Fibroblast of lung (primary cell): ENCODE data around the gene POLR3G. TPM values are rescaled to one million over a fixed set of nuclear protein-coding genes. Genes with fewer than 3 reads are reported as not detected.
A peak's percentile ranks its signal among the peaks of the same experiment; 100 is the strongest.

Experiments used
- DNase-seq, 2 donors: peaks; one replicate each; pipeline versions ENCODE4 v3.0.0 to v3.0.0-alpha.2; 2010; ENCODE audit warnings: low read depth in 2 of 2
- H2AFZ ChIP-seq: 2 replicates; pipeline ENCODE4 v1.5.1; 2012; ENCODE audit warnings: low read length, control low read depth, inconsistent platforms
- H3K27ac ChIP-seq: 2 replicates; pipeline ENCODE4 v1.5.1; 2011; ENCODE audit warnings: low read length, control low read depth; ENCODE audit not compliant: insufficient read depth
- H3K27me3 ChIP-seq: 2 replicates; pipeline ENCODE4 v1.5.1; 2011; ENCODE audit warnings: mild to moderate bottlenecking, low read length; ENCODE audit not compliant: control insufficient read depth, insufficient read depth
- H3K36me3 ChIP-seq: 2 replicates; pipeline ENCODE4 v1.5.1; 2011; ENCODE audit warnings: low read length; ENCODE audit not compliant: control insufficient read depth, insufficient read depth
- H3K4me1 ChIP-seq: 2 replicates; pipeline ENCODE4 v1.5.1; 2011; ENCODE audit warnings: low read length; ENCODE audit not compliant: control insufficient read depth, insufficient read depth; ENCODE audit errors: extremely low read depth
- H3K4me2 ChIP-seq: 2 replicates; pipeline ENCODE4 v1.5.1; 2011; ENCODE audit warnings: low read length, control low read depth; ENCODE audit not compliant: insufficient read depth; ENCODE audit errors: extremely low read depth
- H3K4me3 ChIP-seq, 4 experiments: fragments of 200-600 bp in 1 of 4; sonication (generic) in 1 of 4; replicated peaks in 1 of 4; 2 replicates each; pipeline ENCODE4 v1.5.1; 2011 to 2016; ENCODE audit warnings: low read length in 4 of 4, low read depth in 3 of 4, mild to moderate bottlenecking in 3 of 4, control low read depth in 2 of 4, inconsistent platforms in 1 of 4, mixed read lengths in 1 of 4; ENCODE audit not compliant: insufficient read depth in 1 of 4; ENCODE audit errors: control extremely low read depth in 1 of 4
- H3K79me2 ChIP-seq: 2 replicates; pipeline ENCODE4 v1.5.1; 2012; ENCODE audit warnings: mild to moderate bottlenecking, low read length, inconsistent platforms; ENCODE audit not compliant: control insufficient read depth, insufficient read depth
- H3K9ac ChIP-seq: 2 replicates; pipeline ENCODE4 v1.5.1; 2011; ENCODE audit warnings: mild to moderate bottlenecking, low read length, control low read depth; ENCODE audit not compliant: insufficient read depth
- H3K9me3 ChIP-seq: 2 replicates; pipeline ENCODE4 v1.5.1; 2012; ENCODE audit warnings: low read depth, low read length; ENCODE audit not compliant: control insufficient read depth, insufficient read depth
- H4K20me1 ChIP-seq: 2 replicates; pipeline ENCODE4 v1.5.1; 2011; ENCODE audit warnings: low read length; ENCODE audit not compliant: control insufficient read depth, insufficient read depth; ENCODE audit errors: extremely low read depth
- EZH2 ChIP-seq: IDR thresholded peaks from 2 replicates; pipeline ENCODE4 v1.5.1; 2012; ENCODE audit warnings: low read length, control low read depth, mild to moderate bottlenecking; ENCODE audit errors: missing control alignments
- polyA plus RNA-seq, 2 donors: library from polyadenylated mRNA; depleted of rRNA in 1 of 2; stranded (reverse) in 1 of 2; unstranded in 1 of 2; fragments of >200 nt; gene quantifications; 2 replicates each; pipeline ENCODE4 v1.2.1, GENCODE V29; 2011 to 2012; ENCODE audit warnings: missing spikeins in 1 of 2
- total RNA-seq: library from RNA; depleted of rRNA; stranded (reverse); fragments of >200 nt; gene quantifications from 2 replicates; pipeline ENCODE4 v1.2.1, GENCODE V29; 2014
- TF ChIP-seq, protein P1 (sequence below), 2 donors: IDR thresholded peaks in 1 of 2; conservative IDR thresholded peaks in 1 of 2; 1 replicate in 1 of 2; 2 replicates in 1 of 2; pipeline ENCODE4 v1.5.1; 2011 to 2012; ENCODE audit warnings: low read length in 2 of 2, control low read depth in 1 of 2, inconsistent platforms in 1 of 2, low read depth in 1 of 2, mild to moderate bottlenecking in 1 of 2

The POLR3G gene
- total and polyA plus RNA-seq, 2 donors (not counting 1 experiment from before 2014, with no cell fraction given) = 5.6 to 9.1 TPM

DNA sequence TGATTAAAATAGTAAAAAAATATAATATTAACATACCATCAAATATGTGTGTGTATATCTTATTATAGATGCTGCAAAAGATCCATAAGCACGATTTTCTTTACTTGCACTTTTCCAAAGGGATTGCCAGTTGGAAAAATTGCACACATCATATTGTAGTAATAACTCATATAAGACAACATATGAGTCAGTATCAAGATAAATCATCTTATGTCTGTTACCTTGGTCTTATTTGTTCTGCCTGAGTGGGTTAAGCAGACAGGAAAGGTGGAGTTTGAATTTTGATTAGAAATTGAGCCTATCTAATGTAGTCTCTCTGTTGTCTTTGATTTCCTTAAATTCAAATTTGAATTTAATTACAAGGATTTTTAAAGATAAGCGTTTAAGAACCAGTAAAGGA is 30.1 kb downstream of the POLR3G start:
- H3K27me3 ChIP-seq = no peaks in the 10 kb centered on the region
- H3K9me3 ChIP-seq = no peaks in the 10 kb centered on the region
- no peaks in the 10 kb centered on the region for H4K20me1 ChIP-seq
- no peak overlapping the region for H3K4me3 ChIP-seq
- no peak overlapping the region for H3K9ac ChIP-seq
- no peaks in the 10 kb centered on the region for H3K4me1 ChIP-seq
- H3K79me2 ChIP-seq = no peaks in the 10 kb centered on the region
- no peak overlapping the region for H3K27ac ChIP-seq
- peak in 1 of 2 donors; percentile 25 for DNase-seq
- H3K4me2 ChIP-seq = no peak overlapping the region
- TF ChIP-seq, protein P1, sequence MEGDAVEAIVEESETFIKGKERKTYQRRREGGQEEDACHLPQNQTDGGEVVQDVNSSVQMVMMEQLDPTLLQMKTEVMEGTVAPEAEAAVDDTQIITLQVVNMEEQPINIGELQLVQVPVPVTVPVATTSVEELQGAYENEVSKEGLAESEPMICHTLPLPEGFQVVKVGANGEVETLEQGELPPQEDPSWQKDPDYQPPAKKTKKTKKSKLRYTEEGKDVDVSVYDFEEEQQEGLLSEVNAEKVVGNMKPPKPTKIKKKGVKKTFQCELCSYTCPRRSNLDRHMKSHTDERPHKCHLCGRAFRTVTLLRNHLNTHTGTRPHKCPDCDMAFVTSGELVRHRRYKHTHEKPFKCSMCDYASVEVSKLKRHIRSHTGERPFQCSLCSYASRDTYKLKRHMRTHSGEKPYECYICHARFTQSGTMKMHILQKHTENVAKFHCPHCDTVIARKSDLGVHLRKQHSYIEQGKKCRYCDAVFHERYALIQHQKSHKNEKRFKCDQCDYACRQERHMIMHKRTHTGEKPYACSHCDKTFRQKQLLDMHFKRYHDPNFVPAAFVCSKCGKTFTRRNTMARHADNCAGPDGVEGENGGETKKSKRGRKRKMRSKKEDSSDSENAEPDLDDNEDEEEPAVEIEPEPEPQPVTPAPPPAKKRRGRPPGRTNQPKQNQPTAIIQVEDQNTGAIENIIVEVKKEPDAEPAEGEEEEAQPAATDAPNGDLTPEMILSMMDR (conservative IDR thresholded peaks at IDR 0.05 in 1 of 2, IDR thresholded peaks at IDR 0.05 in 1 of 2; ENCODE audit: low read depth in 1 of 2, low read length in 2 of 2) = no peak
- TF ChIP-seq EZH2 = no peak
- no peak overlapping the region for H2AFZ ChIP-seq
- H3K36me3 ChIP-seq = no peaks in the 10 kb centered on the region

DNA sequence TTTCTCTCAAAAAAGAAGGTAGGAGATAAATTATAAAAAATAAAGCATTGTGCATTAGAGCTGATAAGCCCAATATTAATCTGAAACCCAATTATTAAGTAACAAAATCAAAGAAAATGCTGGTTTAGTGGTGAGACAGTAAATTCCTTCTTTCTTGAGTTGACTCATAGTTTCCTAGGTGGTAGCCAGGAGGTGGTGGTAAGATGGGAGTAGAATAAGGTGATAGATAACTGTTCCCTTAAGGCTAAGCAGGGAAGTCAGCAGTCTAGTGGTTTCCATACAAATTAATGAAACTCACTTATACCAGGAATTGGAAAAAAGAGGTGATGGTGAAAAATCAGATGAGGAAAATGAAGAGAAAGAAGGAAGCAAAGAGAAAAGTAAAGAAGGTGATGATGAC is 31.6 kb downstream of the POLR3G start:
- DNase-seq = peak in 1 of 2 donors; percentile 67
- TF ChIP-seq, protein P1 (conservative IDR thresholded peaks at IDR 0.05 in 1 of 2, IDR thresholded peaks at IDR 0.05 in 1 of 2; ENCODE audit: low read depth in 1 of 2, low read length in 2 of 2) = no peak
- no peak for TF ChIP-seq EZH2
- no peaks in the 10 kb centered on the region for H3K36me3 ChIP-seq

DNA sequence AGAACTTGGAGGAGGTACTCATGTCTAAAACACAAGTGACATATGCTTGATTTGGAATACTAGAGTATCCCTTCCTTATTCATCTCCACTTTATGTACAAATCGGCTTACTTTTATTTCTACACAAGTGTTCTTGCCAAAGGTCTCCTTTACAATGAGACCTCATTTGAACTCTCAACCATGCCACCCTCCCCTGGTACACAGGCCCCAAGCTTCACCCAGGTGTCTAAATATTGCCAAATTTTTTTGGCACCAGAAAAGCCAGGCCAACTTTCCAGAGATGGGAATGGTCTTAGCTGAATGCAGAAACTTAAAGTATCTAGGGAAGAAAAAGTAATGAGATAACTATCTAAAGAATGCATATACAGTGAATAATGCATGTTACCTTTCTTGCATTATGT is 35.8 kb downstream of the POLR3G start:
- no peak overlapping the region for H2AFZ ChIP-seq
- H3K4me3 ChIP-seq = no peak overlapping the region
- no peak for DNase-seq
- no peaks in the 10 kb centered on the region for H3K9me3 ChIP-seq
- H4K20me1 ChIP-seq = no peaks in the 10 kb centered on the region
- no peaks in the 10 kb centered on the region for H3K27me3 ChIP-seq
- no peak for TF ChIP-seq EZH2
- TF ChIP-seq, protein P1 (conservative IDR thresholded peaks at IDR 0.05 in 1 of 2, IDR thresholded peaks at IDR 0.05 in 1 of 2; ENCODE audit: low read depth in 1 of 2, low read length in 2 of 2) = no peak
- no peak overlapping the region for H3K4me2 ChIP-seq
- no peaks in the 10 kb centered on the region for H3K79me2 ChIP-seq
- no peaks in the 10 kb centered on the region for H3K4me1 ChIP-seq
- no peak overlapping the region for H3K27ac ChIP-seq
- no peak overlapping the region for H3K9ac ChIP-seq
- H3K36me3 ChIP-seq = no peaks in the 10 kb centered on the region

More for the DNA sequence above, 31.6 kb downstream of the POLR3G start:
- Histone ChIP-seq H3K4me2 (no peak overlapping the region), H3K9ac (no peak overlapping the region), H3K4me3 (no peak overlapping the region), H3K27me3 (no peaks in the 10 kb centered on the region), H4K20me1 (no peaks in the 10 kb centered on the region), H3K79me2 (no peaks in the 10 kb centered on the region), H2AFZ (no peak overlapping the region), H3K27ac (no peak overlapping the region), H3K9me3 (no peaks in the 10 kb centered on the region), H3K4me1 (no peaks in the 10 kb centered on the region)
